ENCODE measurements around the gene CDK18. TPM values are rescaled to one million over a fixed set of nuclear protein-coding genes. Genes with fewer than 3 reads are reported as not detected.
A peak's percentile ranks its signal among the peaks of the same experiment; 100 is the strongest.

Gene CDK18
- total RNA-seq, 1 donor from 2014 or later = 36.6 TPM

DNA sequence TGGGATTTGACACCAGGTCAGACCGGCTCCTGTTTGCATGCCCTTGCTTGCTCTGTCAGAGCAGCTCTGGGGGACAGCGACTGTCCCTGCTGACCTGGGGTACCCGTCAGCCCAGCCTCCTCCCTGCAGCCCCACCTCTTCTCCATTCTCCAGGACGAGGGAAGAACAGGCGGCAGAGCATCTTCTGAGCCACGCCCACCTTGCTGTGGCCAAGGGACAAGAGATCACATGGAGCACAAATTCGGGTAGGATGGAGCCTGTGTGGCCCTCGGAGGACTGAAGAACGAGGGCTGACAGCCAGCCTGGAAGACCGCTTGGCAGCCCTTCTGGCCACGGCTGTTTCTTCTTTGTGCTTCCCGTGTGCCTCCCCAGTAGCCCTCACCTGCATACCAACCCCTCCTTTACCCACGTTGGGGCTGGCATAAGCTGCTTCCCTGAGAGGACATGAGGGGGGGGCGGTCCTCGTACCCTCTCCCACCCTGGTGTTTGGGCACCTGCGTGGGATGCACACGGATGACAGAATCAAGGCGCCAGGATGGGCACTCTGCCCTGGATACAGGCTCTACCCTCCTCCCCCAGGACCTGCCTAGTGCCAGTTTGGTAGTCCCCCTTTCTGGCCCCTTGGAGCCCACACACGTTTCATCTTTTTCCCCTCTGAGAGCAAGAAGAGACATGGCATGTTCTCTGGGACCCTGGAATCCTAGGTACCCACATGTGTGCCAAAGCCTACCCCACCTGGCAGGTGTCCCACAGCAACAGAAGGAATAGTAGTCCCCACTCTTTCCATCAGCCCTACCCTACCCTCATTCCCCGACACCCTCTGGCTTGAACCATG is 26.9 kb downstream of the CDK18 start:
- peaks cover 28% of the 10 kb centered on the region for H3K36me3 ChIP-seq
- ATAC-seq = no peak
- no peaks in the 10 kb centered on the region for H3K9me3 ChIP-seq
- intact Hi-C loops (cut with DNase I) = no loop called here
- no peaks in the 10 kb centered on the region for H3K27me3 ChIP-seq (ENCODE audit: low read depth)
- peak; percentile 27 for DNase-seq
- TF ChIP-seq, protein P1, sequence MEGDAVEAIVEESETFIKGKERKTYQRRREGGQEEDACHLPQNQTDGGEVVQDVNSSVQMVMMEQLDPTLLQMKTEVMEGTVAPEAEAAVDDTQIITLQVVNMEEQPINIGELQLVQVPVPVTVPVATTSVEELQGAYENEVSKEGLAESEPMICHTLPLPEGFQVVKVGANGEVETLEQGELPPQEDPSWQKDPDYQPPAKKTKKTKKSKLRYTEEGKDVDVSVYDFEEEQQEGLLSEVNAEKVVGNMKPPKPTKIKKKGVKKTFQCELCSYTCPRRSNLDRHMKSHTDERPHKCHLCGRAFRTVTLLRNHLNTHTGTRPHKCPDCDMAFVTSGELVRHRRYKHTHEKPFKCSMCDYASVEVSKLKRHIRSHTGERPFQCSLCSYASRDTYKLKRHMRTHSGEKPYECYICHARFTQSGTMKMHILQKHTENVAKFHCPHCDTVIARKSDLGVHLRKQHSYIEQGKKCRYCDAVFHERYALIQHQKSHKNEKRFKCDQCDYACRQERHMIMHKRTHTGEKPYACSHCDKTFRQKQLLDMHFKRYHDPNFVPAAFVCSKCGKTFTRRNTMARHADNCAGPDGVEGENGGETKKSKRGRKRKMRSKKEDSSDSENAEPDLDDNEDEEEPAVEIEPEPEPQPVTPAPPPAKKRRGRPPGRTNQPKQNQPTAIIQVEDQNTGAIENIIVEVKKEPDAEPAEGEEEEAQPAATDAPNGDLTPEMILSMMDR (IDR thresholded peaks at IDR 0.05) = no peak
- H3K4me3 ChIP-seq = no peak overlapping the region
- H3K4me1 ChIP-seq = peaks cover 11% of the 10 kb centered on the region
- H3K27ac ChIP-seq = no peak overlapping the region

DNA sequence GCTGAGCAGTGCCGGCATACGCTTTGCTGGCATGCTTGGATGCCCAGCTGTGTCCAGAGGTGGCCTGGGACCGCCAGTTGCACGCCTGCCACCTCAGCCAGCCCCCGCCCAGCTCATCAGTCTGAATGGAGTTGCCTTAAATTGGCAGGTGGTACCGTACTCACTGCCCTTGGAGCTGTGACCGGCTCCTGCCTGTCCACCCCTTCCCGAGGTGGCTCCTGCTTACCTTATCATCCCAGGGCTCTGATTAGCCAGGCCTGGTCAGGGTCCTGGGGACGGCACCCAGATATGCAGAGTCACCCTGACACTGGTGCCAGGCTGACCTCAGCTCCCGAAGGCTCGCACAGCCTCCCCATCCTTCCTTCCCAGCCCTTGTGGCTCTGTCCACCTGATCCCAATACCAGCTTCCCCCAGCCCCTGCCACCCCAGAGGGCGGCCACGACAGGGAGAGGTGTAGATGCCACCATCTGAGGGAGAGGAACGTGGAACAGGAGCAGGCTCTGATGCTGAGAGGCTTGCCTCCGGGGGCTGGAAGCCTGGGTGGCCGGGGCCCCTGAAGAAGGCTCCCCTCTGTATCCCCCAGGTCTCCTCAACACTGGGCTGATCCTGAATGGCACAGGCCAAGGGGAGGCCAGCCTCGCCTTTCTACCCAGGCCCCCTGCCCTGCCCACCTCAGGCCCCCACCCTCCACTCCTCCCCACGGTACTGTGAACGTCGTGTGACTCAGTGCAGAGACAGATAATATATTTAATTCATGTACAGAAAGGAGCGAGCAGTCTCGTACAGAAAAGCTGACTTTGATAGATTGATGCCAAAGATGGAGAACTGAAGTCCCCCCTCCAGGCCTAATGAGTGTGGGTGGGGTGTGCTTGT is 27.8 kb downstream of the CDK18 start:
- H3K4me1 ChIP-seq = peaks cover 20% of the 10 kb centered on the region
- no peaks in the 10 kb centered on the region for H3K9me3 ChIP-seq
- H3K36me3 ChIP-seq = peaks cover 28% of the 10 kb centered on the region
- H3K4me3 ChIP-seq = no peak overlapping the region
- H3K27ac ChIP-seq = no peak overlapping the region
- TF ChIP-seq, protein P1 (IDR thresholded peaks at IDR 0.05) = no peak
- intact Hi-C loops (cut with DNase I) = no loop called here
- no peaks in the 10 kb centered on the region for H3K27me3 ChIP-seq (ENCODE audit: low read depth)
- DNase-seq (peak; percentile 32), ATAC-seq (no peak)

DNA sequence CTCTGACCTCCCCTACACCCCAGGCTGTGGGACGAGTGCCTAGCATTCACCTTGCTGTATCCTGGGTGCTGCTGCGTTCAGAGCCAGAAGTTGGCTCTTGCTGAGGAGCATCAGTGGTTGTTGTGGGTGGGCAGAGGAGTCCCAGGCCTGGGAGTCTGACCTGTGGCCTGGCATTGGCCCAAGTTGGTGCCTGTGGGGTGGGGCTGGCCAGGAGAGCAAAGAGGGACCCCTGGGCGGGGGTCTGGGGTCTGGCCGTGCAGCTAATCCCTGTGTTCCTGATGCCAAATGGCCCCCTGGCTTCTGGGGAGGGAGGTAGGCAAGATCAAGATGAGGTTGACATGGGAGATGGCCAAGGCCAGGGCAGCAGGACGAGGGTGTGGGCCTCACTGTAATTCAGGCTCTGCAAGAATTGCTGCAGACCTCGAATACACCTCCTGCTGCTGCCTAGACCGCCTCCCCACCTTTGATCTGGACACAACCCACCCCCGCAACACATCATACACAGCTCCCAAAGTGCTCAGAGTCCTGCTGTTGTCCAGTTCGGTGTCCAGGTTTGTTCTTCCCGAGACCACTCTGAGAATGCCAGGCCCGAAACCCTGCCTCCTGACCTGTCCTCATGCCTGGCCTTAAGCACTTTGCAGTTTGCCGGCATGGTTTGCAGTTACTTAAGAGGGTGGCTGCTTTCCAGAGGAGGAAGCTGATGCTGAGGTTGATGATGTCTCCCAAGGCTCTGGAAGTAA is 28.7 kb downstream of the CDK18 start:
- Histone ChIP-seq H3K27ac (no peak overlapping the region), H3K9me3 (no peaks in the 10 kb centered on the region), H3K27me3 (ENCODE audit: low read depth) (no peaks in the 10 kb centered on the region), H3K4me1 (peaks cover 25% of the 10 kb centered on the region), H3K4me3 (no peak overlapping the region), H3K36me3 (peaks cover 28% of the 10 kb centered on the region)
- no peak for ATAC-seq
- DNase-seq = peak; percentile 36
- intact Hi-C loops (cut with DNase I) = no loop called here
- TF ChIP-seq, protein P1 (IDR thresholded peaks at IDR 0.05) = no peak

DNA sequence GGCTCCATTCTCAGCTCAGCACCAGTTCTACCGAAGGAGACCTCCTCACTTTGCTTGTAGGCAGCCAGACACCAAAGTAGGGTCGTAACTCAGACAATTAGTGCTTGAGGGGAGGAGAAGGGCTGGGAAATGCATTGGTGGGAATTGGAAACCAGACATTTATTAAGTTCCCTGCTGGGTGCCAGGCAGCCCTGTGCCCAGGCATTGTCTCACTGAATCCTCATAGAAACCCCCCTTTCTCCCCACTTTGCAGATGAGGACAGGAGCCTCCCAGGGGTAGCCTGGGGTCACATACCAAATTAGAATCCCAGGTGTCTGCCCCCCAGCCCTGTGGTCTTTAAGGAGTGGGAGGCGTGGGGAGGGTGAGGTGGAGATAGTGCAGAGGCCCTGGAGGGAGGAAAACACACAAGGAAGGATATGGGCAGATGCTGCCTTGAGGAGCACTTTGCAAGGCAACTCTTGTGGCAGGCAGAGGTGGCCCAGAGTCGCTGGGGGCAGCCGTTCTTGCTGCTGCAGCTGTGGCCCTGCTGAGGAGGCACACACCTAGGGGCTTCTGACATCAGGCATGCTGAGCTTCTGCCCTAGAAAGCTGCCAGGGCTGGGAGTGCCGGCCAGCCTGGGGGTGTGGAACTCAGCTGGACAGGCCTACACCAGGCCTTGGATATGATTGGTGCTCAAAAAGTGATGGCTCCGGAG is 29.4 kb downstream of the CDK18 start:
- no peaks in the 10 kb centered on the region for H3K9me3 ChIP-seq
- DNase-seq (no peak), ATAC-seq (no peak)
- peaks cover 27% of the 10 kb centered on the region for H3K4me1 ChIP-seq
- intact Hi-C loops (cut with DNase I) = no loop called here
- TF ChIP-seq, protein P1 (IDR thresholded peaks at IDR 0.05) = no peak
- no peak overlapping the region for H3K4me3 ChIP-seq
- no peaks in the 10 kb centered on the region for H3K27me3 ChIP-seq (ENCODE audit: low read depth)
- no peak overlapping the region for H3K27ac ChIP-seq
- H3K36me3 ChIP-seq = peaks cover 28% of the 10 kb centered on the region

Data from lower lobe of right lung (tissue), 2 donors.